Ascending aorta (tissue), 2 donors: ENCODE data around the gene DSC2. TPM values are rescaled to one million over a fixed set of nuclear protein-coding genes. Genes with fewer than 3 reads are reported as not detected.

Experiments
- DNase-seq, 2 donors: peaks; one replicate each; pipeline ENCODE4 v3.0.0-alpha.2; 2019; ENCODE audit warnings: low spot score in 2 of 2
- H3K27ac ChIP-seq, 2 donors: fragments of 200-600 bp; sonication (generic); one replicate each; pipeline ENCODE4 v1.5.1; 2016 to 2017; ENCODE audit warnings: mild to moderate bottlenecking in 1 of 2
- H3K27me3 ChIP-seq: fragments of 200-600 bp; sonication (generic); one replicate; pipeline ENCODE4 v1.5.1; 2017
- H3K36me3 ChIP-seq, 2 donors: fragments of 200-600 bp; sonication (generic); one replicate each; pipeline ENCODE4 v1.5.1; 2016
- H3K4me1 ChIP-seq, 2 donors: fragments of 200-600 bp; sonication (generic); one replicate each; pipeline ENCODE4 v1.5.1; 2016 to 2017; ENCODE audit warnings: mild to moderate bottlenecking in 1 of 2
- H3K4me3 ChIP-seq, 2 donors: fragments of 200-600 bp; sonication (generic); one replicate each; pipeline ENCODE4 v1.5.1; 2016 to 2017; ENCODE audit warnings: mild to moderate bottlenecking in 1 of 2
- H3K9me3 ChIP-seq, 2 donors: fragments of 200-600 bp; sonication (generic); one replicate each; pipeline ENCODE4 v1.5.1; 2016
- intact Hi-C: fragments of 100-400 bp; cut with DNase I; formaldehyde crosslinking; loops from one replicate; pipeline ENCODE4 v1.15.1; 2023
- total RNA-seq: library from RNA; depleted of rRNA; stranded (reverse); fragments of >200 nt; gene quantifications from one replicate; pipeline ENCODE4 v1.1.0, GENCODE V29; 2016
- TF ChIP-seq, protein P1 (sequence below), 3 experiments: fragments of 200-600 bp in 2 of 3; fragments of 450-650 bp in 1 of 3; sonication (generic) in 2 of 3; IDR thresholded peaks; one replicate each; pipeline ENCODE4 v1.5.1; 2016 to 2019; ENCODE audit warnings: antibody characterized with exemption in 3 of 3, mild to moderate bottlenecking in 1 of 3, moderate library complexity in 1 of 3

Gene DSC2
- total RNA-seq = 4.4 TPM

DNA sequence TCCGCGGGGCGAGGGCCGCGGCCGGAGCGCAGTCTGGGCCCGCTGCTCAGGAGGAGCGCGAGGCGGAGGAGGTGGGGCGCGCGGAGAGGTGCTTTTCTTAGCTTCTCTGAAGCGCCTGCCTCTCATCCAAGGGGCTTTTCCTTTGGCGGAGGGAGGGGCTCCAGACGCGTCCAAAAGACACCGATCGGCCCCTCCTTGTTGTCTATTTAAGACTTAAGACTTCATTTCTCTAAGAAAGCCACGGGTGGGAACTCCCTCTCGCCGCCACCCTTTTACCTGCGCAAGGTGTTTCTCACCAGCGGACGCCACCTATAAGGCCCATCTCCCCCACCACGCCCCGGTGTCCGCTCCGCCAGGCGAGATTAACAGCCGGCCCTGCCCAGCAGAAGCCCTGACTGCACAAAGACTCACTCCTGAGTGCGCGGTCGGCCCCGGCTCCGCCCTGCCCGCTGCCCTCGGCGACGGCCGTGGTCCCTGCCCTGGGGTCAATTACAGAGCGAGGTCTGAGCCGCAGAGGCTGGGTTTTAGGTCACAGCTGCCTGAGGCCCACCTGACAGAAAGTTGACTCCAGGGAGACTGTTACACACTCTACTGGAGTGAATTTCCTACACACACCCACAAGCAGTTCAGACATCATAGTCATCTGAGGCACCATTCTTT lies at the start of gene DSC2:
DSC2 (minus strand) TSS at position 397 of the 660 bp plus-strand sequence. CDS start 450 bp downstream, outside the sequence.
- intact Hi-C loops = no loop called here
- DNase-seq = peak in 1 of 2 donors; percentile 63
- H3K36me3 ChIP-seq = no peaks in the 10 kb centered on the region

DNA sequence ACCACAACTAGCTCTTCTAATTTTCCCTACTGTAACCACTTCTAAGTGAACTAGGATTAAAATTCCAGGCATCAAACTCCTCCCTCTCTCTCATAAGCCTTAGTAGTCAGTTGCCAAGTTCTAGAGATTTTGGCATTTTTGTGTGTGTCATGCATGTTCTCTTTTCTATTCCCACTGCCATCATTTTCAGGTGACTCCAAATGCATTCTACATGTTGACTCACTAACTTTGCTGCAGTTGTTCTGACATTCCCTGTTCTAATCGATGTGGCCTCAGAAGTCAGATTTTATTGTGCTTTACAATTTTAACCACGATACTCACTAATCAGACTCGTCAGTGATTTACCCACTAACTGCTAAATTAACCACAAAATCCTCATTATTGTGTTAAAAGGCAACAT lies 47.1 kb upstream of the DSC2 start:
- Histone ChIP-seq H3K27me3 (no peaks in the 10 kb centered on the region), H3K4me3 (no peak overlapping the region), H3K36me3 (no peaks in the 10 kb centered on the region), H3K27ac (no peak overlapping the region), H3K4me1 (no peaks in the 10 kb centered on the region), H3K9me3 (no peaks in the 10 kb centered on the region)
- intact Hi-C loops = no loop called here
- TF ChIP-seq, protein P1, sequence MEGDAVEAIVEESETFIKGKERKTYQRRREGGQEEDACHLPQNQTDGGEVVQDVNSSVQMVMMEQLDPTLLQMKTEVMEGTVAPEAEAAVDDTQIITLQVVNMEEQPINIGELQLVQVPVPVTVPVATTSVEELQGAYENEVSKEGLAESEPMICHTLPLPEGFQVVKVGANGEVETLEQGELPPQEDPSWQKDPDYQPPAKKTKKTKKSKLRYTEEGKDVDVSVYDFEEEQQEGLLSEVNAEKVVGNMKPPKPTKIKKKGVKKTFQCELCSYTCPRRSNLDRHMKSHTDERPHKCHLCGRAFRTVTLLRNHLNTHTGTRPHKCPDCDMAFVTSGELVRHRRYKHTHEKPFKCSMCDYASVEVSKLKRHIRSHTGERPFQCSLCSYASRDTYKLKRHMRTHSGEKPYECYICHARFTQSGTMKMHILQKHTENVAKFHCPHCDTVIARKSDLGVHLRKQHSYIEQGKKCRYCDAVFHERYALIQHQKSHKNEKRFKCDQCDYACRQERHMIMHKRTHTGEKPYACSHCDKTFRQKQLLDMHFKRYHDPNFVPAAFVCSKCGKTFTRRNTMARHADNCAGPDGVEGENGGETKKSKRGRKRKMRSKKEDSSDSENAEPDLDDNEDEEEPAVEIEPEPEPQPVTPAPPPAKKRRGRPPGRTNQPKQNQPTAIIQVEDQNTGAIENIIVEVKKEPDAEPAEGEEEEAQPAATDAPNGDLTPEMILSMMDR (IDR thresholded peaks at IDR 0.05) = no peak
- DNase-seq = no peak

More for the DNA sequence above, at the start of gene DSC2:
- peak within 1 kb of the TSS; percentile 34 to 47 for H3K27ac ChIP-seq
- no peaks in the 10 kb centered on the region for H3K27me3 ChIP-seq
- H3K4me3 ChIP-seq = peak within 1 kb of the TSS; percentile 50 to 67
- no peaks in the 10 kb centered on the region for H3K9me3 ChIP-seq
- no peaks in the 10 kb centered on the region for H3K4me1 ChIP-seq
- TF ChIP-seq, protein P1 (IDR thresholded peaks at IDR 0.05) = no peak

DNA sequence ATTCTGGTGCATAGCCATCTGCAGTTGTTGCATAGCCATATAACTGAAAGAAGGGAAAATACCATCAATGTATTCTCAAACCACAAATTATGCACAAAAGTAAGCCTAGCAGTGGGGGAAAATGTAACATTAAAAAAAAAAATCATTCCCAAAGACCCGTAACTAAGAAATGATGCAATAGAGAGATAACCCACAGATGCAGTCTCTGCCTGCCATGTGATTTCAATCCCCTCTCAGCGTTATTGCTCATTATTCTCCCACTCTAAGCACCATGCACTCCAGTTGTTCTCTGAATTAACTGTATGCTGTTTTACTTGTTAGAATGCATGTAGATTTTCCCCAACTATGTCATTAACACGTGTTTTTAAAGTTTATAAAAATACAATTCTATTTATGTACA lies 46.4 kb upstream of the DSC2 start:
- Histone ChIP-seq H3K9me3 (no peaks in the 10 kb centered on the region), H3K27me3 (no peaks in the 10 kb centered on the region), H3K4me1 (no peaks in the 10 kb centered on the region), H3K36me3 (no peaks in the 10 kb centered on the region), H3K27ac (no peak overlapping the region), H3K4me3 (no peak overlapping the region)
- intact Hi-C loops = no loop called here
- DNase-seq = no peak
- TF ChIP-seq, protein P1 (IDR thresholded peaks at IDR 0.05) = no peak

DNA sequence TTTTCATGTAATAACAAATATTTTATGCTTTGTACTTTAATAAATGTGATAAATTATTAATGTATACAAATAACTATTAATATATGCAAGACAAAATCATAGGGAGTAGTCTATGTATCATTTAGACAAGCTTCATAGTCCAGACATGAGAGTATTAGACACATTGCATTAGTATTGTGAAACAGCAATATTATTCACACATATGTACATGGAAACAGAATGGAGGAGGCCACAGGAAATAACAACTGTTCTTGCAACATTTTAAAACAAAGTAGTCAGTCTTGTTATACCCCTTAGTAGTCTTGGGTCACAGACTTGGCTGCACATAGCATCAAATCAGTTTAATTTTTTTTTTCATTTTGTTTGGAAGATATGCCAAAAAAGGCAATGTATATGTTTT lies 44.6 kb upstream of the DSC2 start:
- H3K9me3 ChIP-seq = no peaks in the 10 kb centered on the region
- no peaks in the 10 kb centered on the region for H3K27me3 ChIP-seq
- intact Hi-C loops = no loop called here
- H3K27ac ChIP-seq = no peak overlapping the region
- no peaks in the 10 kb centered on the region for H3K4me1 ChIP-seq
- H3K36me3 ChIP-seq = no peaks in the 10 kb centered on the region
- H3K4me3 ChIP-seq = no peak overlapping the region
- TF ChIP-seq, protein P1 (IDR thresholded peaks at IDR 0.05) = no peak
- no peak for DNase-seq

DNA sequence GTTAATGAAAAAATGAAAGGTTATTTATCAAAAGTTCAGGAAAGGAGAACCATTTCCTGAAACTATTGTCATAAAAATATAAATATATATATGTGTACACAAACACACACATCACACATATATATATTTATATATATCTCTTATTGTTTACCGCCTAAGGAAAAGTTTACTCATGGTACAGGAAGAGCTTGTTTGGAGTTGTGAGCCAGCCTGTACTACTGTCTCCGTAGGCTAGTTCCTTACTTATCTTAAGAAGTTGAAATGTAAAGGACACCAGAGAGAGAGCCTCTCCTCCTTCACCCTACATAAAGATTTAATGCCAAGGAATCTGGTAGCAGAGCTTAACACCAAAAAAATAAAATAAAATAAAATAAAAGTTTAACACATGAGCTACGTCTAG lies 40.8 kb upstream of the DSC2 start:
- no peak overlapping the region for H3K4me3 ChIP-seq
- TF ChIP-seq, protein P1 (IDR thresholded peaks at IDR 0.05) = no peak
- H3K4me1 ChIP-seq = no peaks in the 10 kb centered on the region
- H3K36me3 ChIP-seq = no peaks in the 10 kb centered on the region
- DNase-seq = no peak
- H3K27me3 ChIP-seq = no peaks in the 10 kb centered on the region
- H3K27ac ChIP-seq = no peak overlapping the region
- H3K9me3 ChIP-seq = no peaks in the 10 kb centered on the region
- intact Hi-C loops = no loop called here
